Naive thymus-derived CD4-positive, alpha-beta T cell (primary cell): ENCODE measurements around the gene COQ9. TPM values are rescaled to one million over a fixed set of nuclear protein-coding genes. Genes with fewer than 3 reads are reported as not detected.
"Not testable (repeated sequence)": the region's sequence is repeated elsewhere in the genome, so short reads cannot be mapped to it uniquely, and the experiment has no call there.

Source experiments
- ATAC-seq: fragments of 150-1000 bp; cut with Tn5 transposase; 2 replicates; pipeline ENCODE4 v1.10.0; 2021; ENCODE audit warnings: mild to moderate bottlenecking, moderate library complexity
- CTCF ChIA-PET: fragments of 350-600 bp; sonication (Branson Sonifier 250); formaldehyde crosslinking; loops from one replicate; lab custom pipeline; 2021; ENCODE audit warnings: antibody characterized with exemption; lab: Charles Lee
- POLR2A ChIA-PET: fragments of 350-600 bp; sonication (Branson Sonifier 250); formaldehyde crosslinking; loops from one replicate; lab custom pipeline; 2021; ENCODE audit warnings: antibody characterized with exemption, inconsistent platforms; lab: Charles Lee
- DNase-seq, 9 donors: peaks; one replicate each; pipeline versions ENCODE4 v3.0.0 to v3.0.0-alpha.2; 2020 to 2022; ENCODE audit warnings: mixed read lengths in 1 of 9
- H3K27ac ChIP-seq: one replicate; pipeline ENCODE4 v1.7.0; 2013; ENCODE audit warnings: mild to moderate bottlenecking, low read depth, low read length, moderate library complexity
- H3K27me3 ChIP-seq, 2 donors: one replicate each; pipeline ENCODE4 v1.7.0; 2013; ENCODE audit warnings: low read length in 2 of 2, mild to moderate bottlenecking in 2 of 2, moderate library complexity in 2 of 2; ENCODE audit not compliant: control insufficient read depth in 2 of 2, insufficient read depth in 2 of 2
- H3K36me3 ChIP-seq, 3 experiments: 1 replicate in 2 of 3; 2 replicates in 1 of 3; pipeline ENCODE4 v1.7.0; 2013; ENCODE audit warnings: low read length in 3 of 3, mild to moderate bottlenecking in 3 of 3, moderate library complexity in 1 of 3; ENCODE audit not compliant: insufficient read depth in 3 of 3, control insufficient read depth in 2 of 3
- H3K4me1 ChIP-seq, 2 donors: one replicate each; pipeline ENCODE4 v1.7.0; 2013; ENCODE audit warnings: low read length in 2 of 2, mild to moderate bottlenecking in 2 of 2, moderate library complexity in 1 of 2; ENCODE audit not compliant: control insufficient read depth in 2 of 2, insufficient read depth in 2 of 2
- H3K4me3 ChIP-seq: 2 replicates; pipeline ENCODE4 v1.7.0; 2013; ENCODE audit warnings: mild to moderate bottlenecking, low read length
- H3K9me3 ChIP-seq, 3 experiments: 1 replicate in 2 of 3; 2 replicates in 1 of 3; pipeline ENCODE4 v1.7.0; 2013; ENCODE audit warnings: low read length in 3 of 3; ENCODE audit not compliant: control insufficient read depth in 2 of 3
- H3K27ac Mint-ChIP-seq, 9 donors: one replicate each; pipeline ENCODE4 v1.8.0; 2020 to 2022; ENCODE audit warnings: mixed read lengths in 9 of 9, mild to moderate bottlenecking in 8 of 9, moderate library complexity in 5 of 9, inconsistent platforms in 2 of 9
- H3K27me3 Mint-ChIP-seq, 5 donors: one replicate each; pipeline ENCODE4 v1.8.0; 2021 to 2022; ENCODE audit warnings: mixed read lengths in 5 of 5, mild to moderate bottlenecking in 1 of 5
- H3K36me3 Mint-ChIP-seq, 5 donors: one replicate each; pipeline ENCODE4 v1.8.0; 2020 to 2022; ENCODE audit warnings: mixed read lengths in 5 of 5, mild to moderate bottlenecking in 3 of 5, inconsistent platforms in 1 of 5
- H3K4me1 Mint-ChIP-seq, 7 donors: one replicate each; pipeline ENCODE4 v1.8.0; 2020 to 2022; ENCODE audit warnings: mixed read lengths in 7 of 7, mild to moderate bottlenecking in 3 of 7, inconsistent platforms in 1 of 7
- H3K4me3 Mint-ChIP-seq, 10 donors: one replicate each; pipeline ENCODE4 v1.8.0; 2020 to 2022; ENCODE audit warnings: mild to moderate bottlenecking in 10 of 10, mixed read lengths in 10 of 10, moderate library complexity in 6 of 10, inconsistent platforms in 2 of 10
- H3K9me3 Mint-ChIP-seq, 11 donors: one replicate each; pipeline ENCODE4 v1.8.0; 2020 to 2022; ENCODE audit warnings: mixed read lengths in 11 of 11, mild to moderate bottlenecking in 4 of 11, inconsistent platforms in 1 of 11, moderate library complexity in 1 of 11
- intact Hi-C, 2 donors: fragments of 100-400 bp; cut with micrococcal nuclease; formaldehyde crosslinking; loops; one replicate each; pipeline ENCODE4 v1.15.1; 2023
- polyA plus RNA-seq, 2 donors: library from polyadenylated mRNA; unstranded; fragments of 300-500 nt; fragmentation: Illumina TruSeq; gene quantifications; one replicate each; pipeline ENCODE4 v1.2.3, GENCODE V29; 2021
- total RNA-seq, 6 experiments: library from RNA in 5 of 6; stranded (reverse) in 5 of 6; gene quantifications; 1 replicate in 5 of 6; 2 replicates in 1 of 6; pipeline ENCODE4 v1.2.3 and lab custom pipeline; 2021 to 2026

The COQ9 gene
- total RNA-seq (10 to 100 TPM; 16.4 to 45.4 (median 36.6) TPM), polyA plus RNA-seq (10 to 100 TPM; 25.7 to 51.7 TPM), total RNA-seq (lab: John Stamatoyannopoulos, UW) (16.0 reads per million, percentile 45 among the genes with 10 or more reads in this experiment)

- H3K4me1 Mint-ChIP-seq, result peaks cover 15 to 64% (median 45%) of the 10 kb centered on the region in 7 donors
- H3K27ac ChIP-seq, result peak within 1 kb of the TSS; percentile 87
- H3K27me3 ChIP-seq, result no peaks in the 10 kb centered on the region
- peak within 1 kb of the TSS; percentile 90 to 97 (median 92) for H3K4me3 Mint-ChIP-seq
- peak within 1 kb of the TSS; percentile 84 for H3K4me3 ChIP-seq
- ATAC-seq, result peak; percentile 99
- no peaks in the 10 kb centered on the region for H3K27me3 Mint-ChIP-seq
- POLR2A ChIA-PET, result interaction anchor here (0.6 to 6.4 kb wide), 22 partner anchors 9 to 288 kb away, joined by 3 to 95 read pairs (median 6); partner anchors contain the start of genes ADGRG5, ARL2BP, DOK4 and KATNB1
- intact Hi-C loops, result loop anchor here (1.0 to 10.0 kb wide), 14 partner anchors 13 to 1183 kb away; partner anchors contain the start of genes KATNB1 (in 2 of the 2), POLR2C (in 2 of the 2), PSME3IP1 (in 2 of the 2) and RSPRY1 (in 2 of the 2)
- peaks cover 4 to 9% (median 5%) of the 10 kb centered on the region in 5 donors for H3K36me3 Mint-ChIP-seq
- peak; percentile 83 to 94 (median 88) for DNase-seq
- no peaks in the 10 kb centered on the region for H3K9me3 ChIP-seq
- peaks cover 0 to 24% (median 3%) of the 10 kb centered on the region in 3 experiments for H3K36me3 ChIP-seq
- CTCF ChIA-PET, result interaction anchor here (0.5 to 3.1 kb wide), 6 partner anchors 12 to 147 kb away, joined by 3 to 22 read pairs (median 6); partner anchors contain the start of gene POLR2C
- H3K27ac Mint-ChIP-seq, result peak within 1 kb of the TSS; percentile 75 to 96 (median 90)
- peaks cover 7 to 17% of the 10 kb centered on the region in 2 donors for H3K4me1 ChIP-seq
- H3K9me3 Mint-ChIP-seq, result peaks cover 0 to 2% (median 0%) of the 10 kb centered on the region in 11 donors
Observed at GRCh38 chr16:57447186-57447962, at the start of gene COQ9, which contains the start of gene CIAPIN1. COQ9 (plus strand) TSS chr16:57447479; CDS start chr16:57447506, 27 bp downstream. CIAPIN1 (minus strand) TSS chr16:57447385; CDS start chr16:57440928, 6,457 bp downstream.

GRCh38 chr16:57397493-57397892 lies 49.8 kb upstream of the COQ9 start:
- CTCF ChIA-PET, H3K27ac ChIP-seq, H3K4me3 Mint-ChIP-seq, H3K36me3 ChIP-seq, ATAC-seq, H3K27me3 Mint-ChIP-seq, H3K4me3 ChIP-seq, H3K27ac Mint-ChIP-seq, H3K9me3 Mint-ChIP-seq, H3K4me1 Mint-ChIP-seq, H3K9me3 ChIP-seq, H3K27me3 ChIP-seq, H3K36me3 Mint-ChIP-seq, H3K4me1 ChIP-seq, intact Hi-C loops, DNase-seq: not testable (repeated sequence)
- POLR2A ChIA-PET, result interaction anchor here (0.7 kb wide), 1 partner anchor 185 kb away, joined by 3 read pairs; no protein-coding TSS in a partner anchor

- no peaks in the 10 kb centered on the region for H3K9me3 Mint-ChIP-seq
- peaks cover 0 to 4% (median 0%) of the 10 kb centered on the region in 7 donors for H3K4me1 Mint-ChIP-seq
- H3K36me3 ChIP-seq, result no peaks in the 10 kb centered on the region
- no peaks in the 10 kb centered on the region for H3K9me3 ChIP-seq
- no peak overlapping the region for H3K27ac Mint-ChIP-seq
- DNase-seq, result no peak
- intact Hi-C loops, result no loop called here
- POLR2A ChIA-PET, result no interaction called here
- no peaks in the 10 kb centered on the region for H3K36me3 Mint-ChIP-seq
- no peak overlapping the region for H3K4me3 ChIP-seq
- H3K4me3 Mint-ChIP-seq, result no peak overlapping the region
- no peaks in the 10 kb centered on the region for H3K27me3 ChIP-seq
- H3K27me3 Mint-ChIP-seq, result peaks cover 0 to under 1% (median 0%) of the 10 kb centered on the region in 5 donors
- no peak overlapping the region for H3K27ac ChIP-seq
- CTCF ChIA-PET, result interaction anchor here (0.7 kb wide), 1 partner anchor 152 kb away, joined by 3 read pairs; no protein-coding TSS in a partner anchor
- ATAC-seq, result no peak
- H3K4me1 ChIP-seq, result no peaks in the 10 kb centered on the region
Observed at GRCh38 chr16:57401943-57402640, 45.2 kb upstream of the COQ9 start.

- no peaks in the 10 kb centered on the region for H3K9me3 ChIP-seq
- H3K27ac ChIP-seq, result no peak within 1 kb of the TSS
- Mint-ChIP-seq H3K36me3 (no peaks in the 10 kb centered on the region), H3K27me3 (no peaks in the 10 kb centered on the region), H3K4me1 (peaks cover 0 to 9% (median 3%) of the 10 kb centered on the region in 7 donors), H3K4me3 (no peak within 1 kb of the TSS), H3K27ac (peak within 1 kb of the TSS in 2 of 9 donors; percentile 46 to 51), H3K9me3 (no peaks in the 10 kb centered on the region)
- no peak for ATAC-seq
- no peaks in the 10 kb centered on the region for H3K4me1 ChIP-seq
- ChIA-PET POLR2A (no interaction called here), CTCF (no interaction called here)
- no peaks in the 10 kb centered on the region for H3K36me3 ChIP-seq
- H3K27me3 ChIP-seq, result no peaks in the 10 kb centered on the region
- intact Hi-C loops, result no loop called here
- H3K4me3 ChIP-seq, result no peak within 1 kb of the TSS
- DNase-seq, result no peak
Observed at GRCh38 chr16:57403965-57404817, 43.1 kb upstream of the COQ9 start, which contains the start of gene CCL17. CCL17 (plus strand) TSS chr16:57404767; CDS start chr16:57413933, 9,166 bp downstream.

GRCh38 chr16:57405097-57405496 lies 42.2 kb upstream of the COQ9 start:
- Mint-ChIP-seq H3K4me3 (no peak overlapping the region), H3K9me3 (no peaks in the 10 kb centered on the region), H3K27ac (peak overlapping the region in 1 of 9 donors; percentile 46), H3K4me1 (peaks cover 0 to 12% (median 3%) of the 10 kb centered on the region in 7 donors), H3K27me3 (no peaks in the 10 kb centered on the region), H3K36me3 (no peaks in the 10 kb centered on the region)
- no peaks in the 10 kb centered on the region for H3K27me3 ChIP-seq
- no peak overlapping the region for H3K27ac ChIP-seq
- ChIA-PET CTCF (no interaction called here), POLR2A (no interaction called here)
- no peak for DNase-seq
- no peak for ATAC-seq
- no peaks in the 10 kb centered on the region for H3K9me3 ChIP-seq
- intact Hi-C loops, result no loop called here
- H3K4me3 ChIP-seq, result no peak overlapping the region
- no peaks in the 10 kb centered on the region for H3K4me1 ChIP-seq
- H3K36me3 ChIP-seq, result no peaks in the 10 kb centered on the region
